ENCODE results near the gene KRTAP22-1.

KRTAP22-1 gene

GRCh38 chr21:30623362-30623761, 22.5 kb downstream of the KRTAP22-1 start:
- in situ Hi-C loops (cut with MboI; ENCODE audit: low sequenced_read_pairs): no loop called here

DNA sequence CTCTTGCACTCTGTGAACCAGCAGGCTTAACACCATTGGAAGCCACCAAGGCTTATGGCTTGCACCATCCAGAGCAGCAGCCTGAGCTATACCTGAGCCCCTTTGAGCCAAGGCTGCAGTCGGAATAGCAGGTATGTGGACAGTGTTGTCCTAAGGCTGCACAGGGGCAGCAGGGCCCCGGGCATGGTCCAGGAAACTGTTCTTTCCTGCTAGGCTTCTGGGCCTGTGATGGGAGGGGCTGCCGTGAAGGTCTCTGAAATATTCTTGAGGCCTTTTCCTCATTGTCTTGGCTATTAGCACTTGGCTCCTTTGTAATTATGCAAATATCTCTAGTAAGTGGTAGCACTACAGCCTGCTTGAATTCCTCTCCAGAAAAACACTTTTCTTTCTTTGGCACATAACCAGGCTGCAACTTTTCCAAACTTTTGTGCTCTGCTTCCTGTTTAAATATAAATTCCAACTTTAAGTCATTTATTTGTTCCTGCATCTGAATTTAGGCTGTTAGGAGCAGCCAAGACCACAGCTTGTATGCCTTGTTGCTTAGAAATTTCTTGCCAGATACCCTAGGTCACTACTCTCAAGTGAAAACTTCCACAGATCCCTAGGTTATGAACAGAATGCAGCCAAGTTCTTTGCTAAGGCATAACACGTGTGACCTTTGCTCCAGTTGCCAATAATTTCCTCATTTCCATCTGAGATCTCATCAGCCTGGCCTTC, 24.7 kb downstream of the KRTAP22-1 start:
- in situ Hi-C loops (cut with MboI; ENCODE audit: low sequenced_read_pairs): no loop called here

DNA sequence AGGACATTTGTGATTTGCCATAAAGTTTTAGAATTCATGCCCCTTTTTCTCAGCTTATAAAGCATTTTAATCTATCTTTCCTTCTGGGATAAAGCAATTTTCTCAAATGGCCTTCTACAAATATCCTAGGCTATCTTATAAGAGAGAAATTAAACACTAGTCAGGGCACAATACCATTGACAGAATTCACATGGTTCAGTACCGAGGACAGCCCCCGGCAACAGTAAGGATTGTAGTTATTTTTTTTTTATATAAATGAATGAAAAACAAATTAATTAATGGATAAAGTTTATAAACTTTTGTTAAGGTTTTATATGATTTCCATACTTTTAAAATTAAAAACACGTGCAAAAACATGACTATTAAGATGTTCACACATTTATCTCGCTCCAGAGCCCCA, 27.2 kb downstream of the KRTAP22-1 start:
- in situ Hi-C loops (cut with MboI; ENCODE audit: low sequenced_read_pairs): no loop called here

GRCh38 chr21:30629200-30629599, 28.3 kb downstream of the KRTAP22-1 start:
- in situ Hi-C loops (cut with MboI; ENCODE audit: low sequenced_read_pairs): no loop called here

- in situ Hi-C loops (cut with MboI; ENCODE audit: low sequenced_read_pairs): no loop called here
Measured at GRCh38 chr21:30634906-30635305, 34.0 kb downstream of the KRTAP22-1 start, which contains the start of gene KRTAP20-2. TSS of gene KRTAP20-2 (plus strand) at chr21:30635206. CDS start at chr21:30635264, 58 bp downstream.

- in situ Hi-C loops (cut with MboI; ENCODE audit: low sequenced_read_pairs): no loop called here
Measured at GRCh38 chr21:30638686-30639085, 37.8 kb downstream of the KRTAP22-1 start.

DNA sequence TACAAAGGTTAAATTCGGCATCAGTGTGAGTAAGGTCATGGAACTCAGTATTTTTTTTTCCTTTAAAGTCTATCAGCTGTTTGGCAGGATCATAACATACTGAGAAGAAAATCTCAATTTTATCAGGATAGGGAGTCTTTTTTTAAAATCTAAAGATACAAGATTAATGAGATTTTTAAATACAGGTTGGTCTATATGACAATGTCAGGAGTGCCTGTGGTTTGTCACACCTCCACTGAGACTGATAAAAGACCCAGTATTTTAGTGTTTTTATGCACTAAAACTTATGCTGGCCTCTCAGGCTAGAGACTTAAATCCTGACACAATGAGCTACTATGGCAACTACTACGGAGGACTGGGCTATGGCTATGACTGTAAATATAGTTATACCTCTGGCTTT, 41.7 kb downstream of the KRTAP22-1 start, which contains the start of gene KRTAP20-3:
KRTAP20-3 (plus strand) TSS at position 301 of the 400 bp plus-strand sequence.
- in situ Hi-C loops (cut with MboI; ENCODE audit: low sequenced_read_pairs): no loop called here

GRCh38 chr21:30646904-30647414, 46.1 kb downstream of the KRTAP22-1 start:
- in situ Hi-C loops (cut with MboI; ENCODE audit: low sequenced_read_pairs): no loop called here
